ENCODE results near the gene SLC6A9.

Gene SLC6A9

DNA sequence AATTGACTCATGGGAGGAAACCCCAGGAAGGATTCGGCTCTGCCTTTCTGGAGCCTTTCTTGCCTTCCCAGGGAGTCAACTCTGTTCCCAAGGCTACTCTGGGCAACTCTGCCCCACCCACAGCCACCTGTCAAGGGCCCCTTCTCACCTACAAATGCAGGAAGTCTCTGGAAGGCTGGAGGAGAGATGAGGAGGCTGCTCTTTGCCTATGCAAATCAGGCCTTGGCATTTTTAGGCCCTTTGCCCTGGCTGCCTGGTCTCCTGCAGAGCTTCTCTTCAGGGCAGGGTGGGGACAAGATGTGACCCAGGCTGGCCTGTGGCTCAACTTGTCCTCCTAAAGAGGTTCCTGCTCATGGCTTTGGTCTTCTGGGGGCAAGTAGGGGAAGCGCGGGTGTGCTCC is 5.4 kb downstream of the SLC6A9 start:
- DNase-seq: no peak

DNA sequence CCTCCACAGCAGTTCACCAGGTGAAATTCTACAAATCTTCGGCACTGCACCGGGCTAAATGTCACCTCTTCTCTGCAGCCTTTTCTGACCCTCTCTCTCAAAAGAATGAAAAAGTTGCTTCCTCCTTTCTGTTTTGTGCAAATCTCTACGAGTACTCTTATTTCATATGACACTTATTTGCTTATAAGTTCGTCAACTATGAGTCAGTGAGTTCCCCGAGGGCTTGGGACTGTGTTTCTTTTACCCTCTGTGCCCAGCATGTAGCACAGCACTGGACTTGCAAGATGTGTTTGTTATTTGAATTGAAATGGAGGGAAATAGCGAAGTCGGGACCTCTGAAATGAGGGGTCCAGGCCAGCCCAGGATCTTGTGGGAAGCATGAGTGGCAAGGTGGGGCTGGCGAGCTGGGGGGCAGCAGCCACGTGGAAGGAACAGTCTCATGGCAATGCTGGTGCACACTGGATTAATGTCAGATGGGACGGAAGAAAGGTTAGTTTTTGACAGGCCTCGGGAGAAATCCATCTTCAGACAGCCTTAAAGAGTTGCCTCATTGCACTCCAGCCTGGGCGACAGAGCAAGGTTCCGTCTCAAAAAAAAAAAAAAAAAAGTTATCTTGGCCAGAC is 6.2 kb downstream of the SLC6A9 start:
- DNase-seq: no peak

DNA sequence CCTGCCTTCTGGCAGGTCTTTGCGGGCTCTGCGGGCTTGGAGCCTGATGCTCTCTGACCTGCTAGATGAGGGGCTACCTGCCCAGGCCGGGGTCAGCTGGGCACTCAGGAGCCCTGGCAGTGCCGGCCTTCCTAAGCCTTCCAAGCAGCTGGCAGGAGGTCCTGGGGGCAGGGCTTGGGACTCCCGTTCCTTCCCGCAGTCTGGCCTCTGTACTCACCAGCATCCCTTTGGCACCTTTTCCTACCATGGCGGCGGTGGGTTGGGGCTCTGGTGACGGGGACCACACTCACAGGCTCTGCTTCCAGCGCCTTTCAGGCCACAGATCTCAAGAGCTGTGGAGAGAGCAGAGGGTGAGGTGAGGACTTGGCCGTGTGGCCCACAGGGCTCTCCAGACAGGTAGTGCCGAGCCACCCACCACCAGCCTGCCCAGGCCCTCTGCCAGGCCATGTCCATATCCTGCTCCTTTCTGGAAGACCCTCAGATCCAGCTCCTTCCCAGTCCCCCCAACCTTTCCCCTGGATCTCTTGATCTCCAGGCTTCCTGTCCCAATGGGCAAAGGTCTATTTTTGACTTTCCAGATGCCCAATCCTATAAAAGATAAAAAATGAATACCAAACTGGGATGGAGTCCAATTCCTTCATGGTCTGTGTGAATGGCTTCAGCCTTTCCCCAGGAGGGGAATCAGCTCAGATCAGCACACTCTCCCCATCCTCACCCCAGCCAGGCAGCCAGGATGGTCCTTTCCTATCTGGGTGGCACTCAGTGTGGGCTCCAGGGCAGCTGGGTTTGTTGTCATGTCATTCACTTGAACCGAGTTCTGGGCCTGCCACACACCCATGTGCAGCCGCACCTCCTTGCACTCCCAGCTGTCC is 7.0 kb downstream of the SLC6A9 start:
- no peak for DNase-seq

DNA sequence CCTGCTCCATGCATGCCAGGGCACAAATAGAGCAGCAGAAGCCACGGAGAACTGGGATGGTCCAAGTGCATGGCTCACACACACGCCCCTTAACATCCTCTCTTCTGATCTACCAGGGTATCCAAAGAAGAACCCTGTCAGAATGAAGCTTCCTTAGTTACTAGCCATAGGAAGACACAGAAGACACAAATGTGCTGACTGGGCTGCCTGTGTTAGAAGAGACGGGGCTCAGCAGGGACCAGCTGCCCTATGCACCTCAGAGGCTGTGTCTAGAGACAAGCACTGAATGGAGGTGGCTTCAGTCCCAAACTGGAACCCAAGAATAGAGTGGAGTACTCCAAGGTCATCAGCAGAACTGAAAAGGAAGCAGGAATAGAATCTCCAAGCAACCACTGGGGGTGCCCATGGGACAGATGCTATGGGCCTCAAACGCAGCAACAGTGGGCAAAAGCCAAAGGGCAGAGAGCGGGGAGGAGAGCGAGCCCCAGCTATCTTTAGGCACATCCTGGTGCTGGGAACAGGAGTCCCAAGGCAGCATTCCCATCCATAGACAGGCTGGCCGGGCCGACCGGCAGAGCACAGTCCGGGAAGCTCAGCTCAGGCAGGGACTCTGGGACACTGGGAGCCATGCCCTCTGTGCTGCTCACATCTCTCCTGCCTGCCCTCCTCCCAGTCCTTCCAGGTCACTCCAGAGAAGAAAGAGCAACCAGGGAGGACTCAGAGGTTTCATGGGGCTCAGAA is 9.5 kb downstream of the SLC6A9 start:
- DNase-seq: no peak

DNA sequence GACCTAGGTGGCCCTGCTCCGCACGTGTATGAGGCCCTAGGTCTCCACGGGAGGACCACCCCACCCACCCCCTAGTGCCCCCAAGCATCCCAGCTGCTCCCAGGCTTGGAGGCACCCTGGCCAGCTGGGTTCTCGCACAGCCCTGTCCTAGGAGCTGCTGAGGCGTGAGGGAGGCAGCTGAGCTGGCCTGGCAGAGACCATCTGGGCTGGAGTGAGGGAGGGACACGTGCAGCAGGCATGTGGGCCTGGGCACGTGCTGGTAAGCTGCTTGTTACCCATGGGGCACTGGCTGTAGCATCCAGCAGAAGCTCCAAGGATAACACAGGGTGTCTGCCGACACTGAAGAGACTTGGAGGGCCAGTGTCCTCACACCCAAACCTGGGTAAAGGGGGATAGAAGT is 10.1 kb downstream of the SLC6A9 start:
- DNase-seq: no peak

DNA sequence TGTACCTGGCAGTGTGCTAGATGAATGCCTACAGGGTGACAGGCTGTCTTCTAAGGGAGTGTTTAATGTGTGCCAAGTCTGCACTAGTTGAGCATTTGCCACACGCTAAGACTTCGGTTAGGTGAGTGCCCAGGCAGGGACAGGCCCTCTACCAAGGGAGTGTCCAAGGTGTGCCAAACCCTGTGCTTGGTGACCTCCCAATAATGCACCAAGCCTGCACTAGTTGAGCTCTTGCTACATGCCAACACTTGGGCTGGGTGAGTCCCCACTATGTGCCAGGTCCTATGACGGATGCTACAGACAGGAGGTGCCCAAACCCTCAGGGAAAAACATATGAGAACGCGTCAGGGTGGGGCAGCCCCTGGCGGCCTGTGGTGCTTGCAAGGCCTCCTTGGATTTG is 10.8 kb downstream of the SLC6A9 start:
- DNase-seq: no peak

DNA sequence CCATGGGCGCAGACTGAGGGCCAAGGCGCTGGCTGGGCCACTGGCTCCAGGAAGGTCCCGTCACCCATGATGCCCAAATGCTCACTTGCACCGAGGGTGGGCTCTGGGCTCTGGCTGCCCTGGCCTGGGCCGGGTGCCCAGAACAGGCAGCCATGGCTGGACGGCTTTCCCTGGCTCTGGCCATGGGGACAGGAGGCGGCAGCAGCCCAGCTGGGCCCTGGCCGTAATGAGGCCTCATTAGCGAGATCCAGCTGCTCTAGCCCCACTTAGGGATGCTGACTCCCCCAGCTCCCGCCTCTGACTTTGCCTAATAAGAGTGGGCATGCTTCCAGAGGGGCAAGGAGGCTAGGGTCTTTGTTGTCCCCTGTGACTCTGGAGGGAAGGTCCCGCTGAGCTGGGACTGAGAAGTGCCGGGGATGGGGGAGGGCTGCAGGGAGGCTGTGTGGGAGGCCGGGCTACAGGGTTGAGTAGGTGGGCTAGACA is 11.8 kb downstream of the SLC6A9 start:
- DNase-seq: no peak

DNA sequence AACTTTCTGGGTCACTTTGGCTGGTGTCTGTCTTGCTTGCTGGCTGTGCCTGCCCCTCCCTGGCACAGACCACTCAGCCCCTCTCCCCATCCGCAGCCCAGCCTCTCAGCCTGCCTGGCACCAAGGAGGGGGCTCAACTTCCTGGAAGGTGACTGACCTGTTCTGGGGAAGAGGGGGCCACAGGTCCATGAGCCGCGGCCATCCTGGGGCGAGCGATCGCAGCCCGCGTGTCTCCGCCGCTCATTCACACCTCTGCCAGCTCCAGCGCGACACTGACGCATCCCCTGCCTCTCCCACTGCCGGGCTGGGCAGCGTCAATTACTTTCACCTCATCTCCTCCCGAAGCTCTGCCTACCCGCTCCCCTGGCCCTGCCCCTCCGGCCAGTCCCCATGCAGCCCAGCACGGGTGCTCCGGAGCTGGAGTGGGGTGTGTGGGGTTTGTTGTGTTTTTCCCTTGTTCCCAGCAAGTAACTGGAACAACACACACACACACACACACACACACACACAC is 14.3 kb downstream of the SLC6A9 start:
- no peak for DNase-seq

DNA sequence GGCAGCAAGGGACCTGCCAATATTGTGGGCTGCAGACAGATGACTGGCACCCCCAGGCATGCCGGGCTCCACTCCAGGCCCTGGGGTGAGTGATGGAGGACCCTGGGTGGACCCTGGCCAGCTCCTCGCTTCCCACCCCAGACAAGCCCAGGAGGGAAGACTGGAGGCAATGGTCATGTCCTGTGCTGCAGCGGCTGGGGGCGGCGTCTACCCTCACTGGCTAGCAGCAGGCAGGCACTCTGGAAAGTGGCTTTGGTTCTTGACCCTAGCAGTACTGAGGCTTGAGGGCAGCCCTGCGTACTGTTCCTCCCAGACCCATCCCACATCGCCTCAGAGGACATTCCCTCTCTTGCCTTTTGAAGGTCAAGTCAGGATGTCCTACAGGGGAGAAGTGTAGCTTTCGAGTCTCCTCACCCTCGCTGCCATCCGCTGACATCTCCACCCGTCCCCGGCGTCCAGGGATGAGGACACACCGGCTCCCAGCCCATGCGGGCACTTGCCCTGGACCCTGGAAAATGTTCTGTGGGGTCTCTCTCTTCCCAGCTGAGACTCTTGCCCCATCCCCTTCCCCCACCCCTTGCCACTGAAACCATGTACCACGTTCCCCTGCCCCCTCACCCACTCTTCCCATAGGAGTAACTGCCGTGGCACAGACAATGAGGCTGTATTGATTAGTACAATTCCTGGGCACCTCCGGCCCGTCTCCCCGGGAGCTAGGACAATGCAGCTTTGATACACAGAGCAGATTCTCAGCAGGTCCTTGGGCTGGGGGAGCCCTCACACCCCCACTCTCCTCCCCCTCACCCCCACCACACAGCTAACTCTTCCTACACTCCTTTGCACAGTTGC is 15.0 kb downstream of the SLC6A9 start:
- no peak for DNase-seq

DNA sequence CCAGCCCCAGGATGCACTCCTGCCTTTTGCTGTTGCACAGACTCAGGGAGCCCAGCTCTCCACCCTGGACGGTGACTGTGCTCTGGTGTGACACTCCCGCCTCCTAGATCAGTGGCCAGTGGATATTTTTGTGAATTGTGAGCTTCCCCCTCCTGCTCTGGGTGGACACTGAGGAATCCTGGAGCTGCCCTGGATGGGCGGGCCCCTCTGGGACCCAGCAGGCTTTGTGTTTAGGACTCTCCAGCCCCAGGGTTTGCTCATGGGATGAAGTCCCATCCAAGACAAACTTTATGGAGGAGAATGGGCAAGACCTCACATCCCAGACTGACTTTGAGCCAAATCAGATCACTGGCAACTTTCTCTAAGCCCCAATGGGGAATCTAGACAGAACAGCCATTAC is 16.1 kb downstream of the SLC6A9 start:
- no peak for DNase-seq

DNA sequence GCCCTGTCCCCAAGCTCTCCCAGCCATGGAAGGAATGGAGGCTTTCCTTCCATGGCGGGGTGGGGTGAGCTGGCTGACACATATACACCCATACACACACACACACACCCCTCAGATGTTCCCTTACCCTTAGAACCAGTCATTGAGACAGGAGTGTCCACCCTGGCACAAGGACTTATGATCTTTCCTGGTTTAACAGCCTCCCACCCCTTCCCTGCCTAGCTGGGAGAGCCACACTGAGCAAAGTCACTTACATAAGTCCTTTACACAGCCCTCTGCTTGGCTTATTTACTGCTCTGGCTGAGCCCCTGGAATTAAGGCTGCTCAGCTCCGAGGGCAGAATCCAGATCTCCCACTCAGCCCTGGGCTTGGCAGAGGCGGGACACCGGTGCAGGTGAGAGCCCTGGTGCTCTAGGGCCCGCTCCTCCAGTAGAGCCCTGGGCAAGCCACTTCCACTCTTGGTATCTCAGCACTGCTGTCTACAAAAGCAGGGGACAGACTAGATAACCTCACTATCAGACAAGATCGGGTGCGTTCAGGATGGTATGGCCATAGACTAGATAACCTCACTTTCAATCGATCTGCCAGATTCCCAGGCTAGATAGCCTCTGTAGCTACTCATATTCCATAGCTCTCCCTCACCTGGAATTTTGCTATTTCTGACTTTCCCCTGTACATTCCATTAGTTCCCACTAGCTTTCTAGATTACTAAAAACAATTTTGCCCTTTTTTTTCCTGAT is 16.7 kb downstream of the SLC6A9 start:
- no peak for DNase-seq

DNA sequence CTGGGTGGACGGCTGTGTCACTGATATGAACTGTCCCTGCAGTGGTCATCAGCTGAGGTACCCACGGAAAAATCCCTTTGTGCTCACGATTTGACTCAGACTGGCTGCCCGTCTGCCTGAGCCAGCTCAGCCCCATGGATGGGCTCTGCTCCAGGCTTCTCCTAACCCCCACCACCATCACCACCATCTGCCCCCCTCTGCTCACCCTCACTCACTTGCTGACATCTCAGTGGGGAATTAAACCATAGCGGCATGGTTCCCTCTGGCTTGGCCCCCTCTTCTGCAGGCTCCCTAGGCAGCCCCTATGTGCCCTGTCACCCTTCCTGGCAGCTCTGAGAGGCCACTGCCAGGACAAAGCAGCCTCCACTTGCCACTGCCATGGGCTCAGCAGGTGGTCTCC is 17.3 kb downstream of the SLC6A9 start:
- no peak for DNase-seq

DNA sequence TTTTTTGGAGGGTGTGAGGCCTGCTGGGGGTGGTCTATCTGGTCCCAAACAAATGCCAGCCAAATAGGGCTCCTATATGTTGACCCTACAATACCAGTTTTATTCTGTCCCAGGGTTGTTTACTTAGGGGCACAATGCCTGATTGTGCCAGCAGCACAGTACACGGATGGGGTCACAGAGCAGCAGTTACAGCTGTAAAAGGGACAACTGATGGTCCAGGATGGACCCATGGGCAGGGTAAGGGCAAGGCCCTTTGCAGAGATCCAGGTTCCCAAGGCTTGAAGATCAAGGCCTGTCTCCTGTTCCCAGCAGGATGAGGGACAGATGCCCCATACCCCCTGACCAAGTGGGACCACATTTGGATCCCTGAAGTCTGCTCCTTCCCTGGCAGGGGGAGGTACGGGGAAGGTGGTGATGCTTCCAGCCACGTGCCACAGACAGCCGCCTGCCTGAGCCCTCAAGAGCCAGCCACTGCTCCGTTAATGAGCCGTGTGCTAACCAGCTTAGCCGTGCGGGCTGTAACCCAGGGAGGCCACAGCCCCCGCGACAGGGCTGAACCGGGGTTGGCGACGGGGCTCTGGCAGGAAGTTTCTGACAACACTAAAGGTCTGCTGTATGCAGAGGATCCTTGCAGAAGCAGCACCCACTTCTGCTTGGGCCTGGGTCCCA is 18.2 kb downstream of the SLC6A9 start:
- DNase-seq: no peak

DNA sequence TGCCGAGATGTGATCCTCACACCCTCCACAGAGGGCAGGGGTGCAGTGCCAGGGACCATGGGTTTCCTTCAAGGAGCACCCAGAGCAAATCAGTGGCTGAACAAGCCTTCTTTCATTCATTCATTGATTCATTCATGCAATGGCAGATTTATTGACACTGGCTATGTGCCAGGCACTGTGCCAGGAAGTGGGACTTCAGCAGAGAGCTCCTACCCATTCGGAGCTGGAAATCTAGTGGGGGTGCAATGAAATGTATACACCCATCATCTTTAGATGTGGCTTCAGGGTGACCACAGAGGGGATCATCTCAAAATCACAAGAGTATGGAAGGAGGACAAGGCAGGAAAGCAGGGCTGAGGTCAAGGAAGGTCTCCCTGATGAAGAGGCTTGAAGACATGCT is 18.9 kb downstream of the SLC6A9 start:
- no peak for DNase-seq

DNA sequence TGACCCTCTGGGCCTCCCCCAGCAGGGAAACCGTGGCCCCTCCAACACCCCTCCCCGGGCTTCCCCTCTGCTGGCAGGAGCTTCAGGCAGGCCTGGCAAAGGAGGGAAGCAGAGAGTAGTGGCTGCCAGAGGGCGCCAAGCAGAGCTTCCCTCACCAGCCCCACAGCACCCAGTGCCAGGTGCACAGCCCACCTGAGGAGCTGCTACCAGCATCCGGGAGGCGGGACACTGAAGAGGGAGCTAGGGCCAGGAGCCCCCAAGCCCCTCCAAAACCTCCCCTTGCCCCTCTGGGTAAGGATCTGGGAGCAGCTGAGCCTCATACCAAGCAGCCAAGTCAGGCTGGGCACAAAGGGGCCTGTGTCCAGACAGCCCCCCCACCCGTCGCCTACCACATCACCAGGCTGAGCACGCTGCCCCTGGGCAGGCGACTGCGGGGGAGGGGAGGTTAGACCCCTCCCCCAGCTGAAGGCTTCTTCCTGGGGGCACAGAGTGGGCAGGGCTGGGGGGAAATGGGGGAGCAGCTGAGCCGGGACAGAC is 20.3 kb downstream of the SLC6A9 start:
- no peak for DNase-seq

DNA sequence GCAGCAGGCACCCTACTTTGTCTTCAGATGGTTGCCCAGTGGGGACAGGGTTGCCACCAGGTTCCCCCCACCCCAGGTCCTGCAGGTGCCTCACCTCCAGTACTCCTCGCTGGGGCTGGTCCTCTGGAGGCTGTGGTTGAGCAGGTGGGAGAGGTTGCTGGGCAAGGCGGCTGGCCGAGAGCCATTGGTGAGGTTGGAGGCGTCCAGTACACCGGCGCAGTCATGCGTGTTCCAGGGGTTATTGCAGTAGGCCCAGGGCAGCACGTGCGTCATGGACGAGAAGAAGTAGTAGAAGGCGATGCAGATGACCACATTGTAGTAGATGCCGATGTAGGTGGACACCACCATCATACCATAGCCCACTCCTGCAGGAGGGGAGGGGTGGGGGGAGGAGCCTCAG is 23.0 kb downstream of the SLC6A9 start:
- no peak for DNase-seq

DNA sequence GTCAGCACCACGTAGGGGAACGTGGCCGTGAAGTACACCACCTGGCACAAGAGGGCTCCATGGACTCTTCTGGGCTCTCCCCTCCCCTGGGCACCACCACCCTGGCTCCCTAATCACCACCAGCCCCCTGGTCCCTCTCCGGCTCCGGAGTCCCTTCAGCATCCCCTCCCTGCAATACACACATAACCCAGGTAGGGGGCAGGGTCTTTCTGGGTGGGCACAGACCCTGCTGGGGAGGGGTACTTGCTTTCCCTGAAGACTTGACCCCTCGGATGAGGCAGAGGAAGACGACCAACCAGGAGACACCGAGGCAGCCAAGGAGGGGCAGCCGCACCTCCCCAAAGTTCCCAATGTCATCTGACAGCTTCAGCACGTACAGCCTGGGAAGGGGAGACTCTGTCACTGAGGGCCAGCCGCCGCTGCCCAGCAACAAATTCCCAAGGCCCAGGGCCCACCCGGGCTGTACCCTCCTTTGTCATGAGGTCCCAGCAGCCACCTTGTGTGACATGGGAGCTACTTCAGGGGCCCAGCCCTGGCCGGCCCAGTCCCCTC is 28.6 kb downstream of the SLC6A9 start:
- DNase-seq: no peak

DNA sequence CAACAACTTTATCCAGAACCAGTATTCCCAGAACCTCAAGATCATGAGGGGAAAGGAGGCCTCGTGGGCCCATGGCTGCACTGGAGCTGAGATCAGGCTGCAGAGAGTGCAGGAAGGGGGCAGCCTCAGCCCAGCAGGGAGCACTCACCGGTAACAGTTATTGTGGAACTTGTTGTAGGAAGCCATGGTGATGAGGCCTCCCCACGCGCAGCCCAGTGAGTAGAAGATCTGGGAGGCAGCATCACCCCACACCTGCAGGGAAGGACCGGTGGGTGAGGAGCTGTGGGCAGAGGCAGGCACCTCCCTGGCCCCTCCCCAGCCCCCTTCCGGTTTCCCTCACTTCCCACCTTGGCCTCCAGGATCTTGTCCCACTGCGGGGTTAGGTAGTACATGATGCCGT is 29.1 kb downstream of the SLC6A9 start:
- no peak for DNase-seq

DNA sequence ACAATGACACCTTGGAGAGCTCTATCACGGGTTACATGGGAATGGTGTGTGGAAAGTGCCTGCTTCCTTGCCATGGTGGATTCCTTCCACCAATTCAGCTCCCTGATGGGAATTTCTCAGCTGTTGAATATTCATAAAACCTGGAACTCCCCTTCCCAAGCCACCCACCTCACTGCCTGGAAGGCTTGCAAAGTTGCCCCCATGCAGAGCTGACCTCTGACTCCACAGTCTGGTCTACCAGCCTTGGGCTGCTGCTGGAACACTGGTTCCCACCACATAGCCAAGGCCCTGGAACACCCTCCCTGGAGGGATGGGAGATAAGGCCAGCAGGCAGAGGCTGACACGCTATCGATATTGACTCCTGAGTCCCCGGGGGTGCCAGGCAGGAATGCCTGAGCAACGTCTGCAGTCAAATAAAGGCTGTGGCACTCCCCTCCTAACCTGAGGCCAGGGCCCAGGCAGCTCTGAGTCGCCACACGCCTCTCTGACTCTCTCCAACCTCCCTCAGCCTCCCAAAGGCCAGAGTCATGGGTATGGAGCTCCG is 31.1 kb downstream of the SLC6A9 start:
- DNase-seq: no peak

DNA sequence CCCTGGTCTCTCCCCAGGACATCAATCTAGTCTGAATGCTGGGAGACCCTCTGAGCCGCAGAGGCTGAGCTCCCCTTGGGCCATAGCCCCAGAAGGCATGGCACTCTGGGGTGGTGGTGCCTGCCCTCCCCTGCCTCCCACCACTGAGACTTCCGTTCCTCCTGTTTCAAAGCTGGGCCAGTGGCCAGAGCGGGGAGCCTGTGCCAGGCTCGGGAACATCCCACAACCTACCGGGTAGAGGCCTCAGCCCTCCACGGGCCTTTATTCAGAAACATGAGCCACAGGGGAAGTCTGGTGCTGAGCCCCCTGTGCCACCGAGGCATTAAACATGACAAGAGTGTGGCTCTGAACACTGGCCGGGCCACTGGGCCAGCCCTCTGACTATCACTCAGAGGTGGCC is 31.8 kb downstream of the SLC6A9 start:
- no peak for DNase-seq

Data from activated naive CD4-positive, alpha-beta T cell treated with Interleukin-2 at 50 U/mL for 16 hours (primary cell).